ENCODE measurements around the gene DGKQ.

DGKQ gene

DNA sequence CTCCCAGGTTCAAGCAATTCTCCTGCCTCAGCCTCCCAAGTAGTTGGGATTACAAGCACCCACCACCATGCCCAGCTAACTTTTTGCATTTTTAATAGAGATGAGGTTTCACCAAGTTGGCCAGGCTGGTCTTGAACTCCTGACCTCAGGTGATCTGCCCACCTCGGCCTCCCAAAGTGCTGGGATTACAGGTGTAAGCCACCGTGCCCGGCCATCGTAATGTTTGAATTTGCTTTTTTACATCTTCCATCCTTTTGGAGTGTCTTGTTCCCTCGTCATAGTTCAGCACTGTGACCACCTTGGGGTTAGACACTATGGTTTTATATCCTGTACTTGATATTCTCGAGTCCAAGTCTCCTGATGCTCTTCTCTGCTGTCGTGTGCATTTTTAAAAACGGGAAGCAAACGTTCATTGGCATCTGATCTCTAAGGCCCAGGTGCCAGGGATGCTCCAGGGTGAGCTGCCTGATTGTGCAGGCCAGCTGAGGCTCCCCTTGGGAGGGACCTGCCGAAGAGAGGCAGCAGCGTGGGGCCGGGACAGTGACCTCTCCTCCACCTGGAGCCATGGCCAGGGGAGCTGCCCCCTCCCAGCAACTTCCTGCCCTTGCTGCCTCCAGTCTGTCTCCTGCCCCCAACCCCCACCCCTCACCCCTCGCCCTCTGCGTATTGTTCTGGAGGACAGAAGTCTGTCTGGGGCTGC is 16.7 kb downstream of the DGKQ start:
- in situ Hi-C loops (cut with HindIII; ENCODE audit: low pct_ligation_motif_present, low pct_unique_long_range_greater_than_20kb, low sequenced_read_pairs): no loop called here
- DNase-seq: no peak

DNA sequence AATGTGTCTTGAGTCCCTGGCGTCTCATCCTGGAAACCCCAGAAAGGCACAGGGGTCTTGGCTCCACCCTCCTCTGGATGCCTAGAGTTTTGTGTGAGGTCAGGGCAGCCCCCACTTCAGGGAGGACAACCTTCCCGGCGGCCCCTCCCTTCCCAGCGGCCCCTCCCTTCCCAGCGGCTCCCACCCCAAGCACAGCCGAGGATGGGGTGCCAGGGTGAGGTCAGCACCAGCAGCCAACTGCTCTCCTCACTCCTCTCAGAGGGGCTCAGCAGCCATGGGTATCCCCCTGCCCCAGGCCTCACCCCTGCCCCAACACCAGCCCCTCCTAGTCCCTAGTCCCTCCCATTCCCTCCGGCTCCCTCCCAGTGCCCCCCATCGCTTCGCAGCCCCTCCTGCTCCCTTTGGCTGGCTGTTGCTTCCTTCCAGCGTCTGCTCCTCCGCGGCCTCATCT is 17.4 kb downstream of the DGKQ start:
- no peak for DNase-seq
- in situ Hi-C loops (cut with HindIII; ENCODE audit: low pct_ligation_motif_present, low pct_unique_long_range_greater_than_20kb, low sequenced_read_pairs): no loop called here

DNA sequence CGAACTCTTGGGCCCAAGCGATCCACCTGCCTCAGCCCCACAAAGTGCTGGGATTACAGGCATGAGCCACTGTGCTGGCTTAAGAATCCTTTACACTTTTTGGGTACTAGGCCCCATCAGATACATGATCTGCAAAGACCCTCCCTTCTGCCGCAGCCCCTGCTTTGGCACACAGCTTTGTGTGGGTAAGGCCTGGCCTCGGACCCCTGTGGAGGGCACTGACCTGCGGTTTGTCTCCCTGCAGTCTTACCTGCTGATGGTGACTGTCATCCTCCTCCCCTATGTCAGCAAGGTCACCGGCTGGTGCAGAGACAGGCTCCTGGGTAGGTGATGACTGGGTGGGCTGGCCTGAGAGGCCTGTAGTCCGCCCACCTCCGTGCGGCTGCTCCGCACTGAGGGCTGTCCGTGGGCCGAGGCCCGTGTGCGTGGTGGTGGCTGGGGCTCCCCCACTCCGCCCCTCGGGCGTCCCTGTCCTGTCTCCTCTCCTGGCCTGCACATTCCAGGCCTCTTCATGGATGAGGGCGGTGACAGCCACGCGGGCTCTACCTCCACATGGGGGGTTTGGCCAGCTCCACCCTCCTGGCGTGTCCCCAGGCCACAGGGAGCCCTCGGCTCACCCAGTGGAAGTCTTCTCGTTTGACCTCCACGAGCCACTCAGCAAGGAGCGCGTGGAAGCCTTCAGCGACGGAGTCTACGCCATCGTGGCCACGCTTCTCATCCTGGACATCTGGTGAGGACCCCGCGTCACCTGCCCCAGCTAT is 18.0 kb downstream of the DGKQ start:
- no peak for DNase-seq
- in situ Hi-C loops (cut with HindIII; ENCODE audit: low pct_ligation_motif_present, low pct_unique_long_range_greater_than_20kb, low sequenced_read_pairs): no loop called here

DNA sequence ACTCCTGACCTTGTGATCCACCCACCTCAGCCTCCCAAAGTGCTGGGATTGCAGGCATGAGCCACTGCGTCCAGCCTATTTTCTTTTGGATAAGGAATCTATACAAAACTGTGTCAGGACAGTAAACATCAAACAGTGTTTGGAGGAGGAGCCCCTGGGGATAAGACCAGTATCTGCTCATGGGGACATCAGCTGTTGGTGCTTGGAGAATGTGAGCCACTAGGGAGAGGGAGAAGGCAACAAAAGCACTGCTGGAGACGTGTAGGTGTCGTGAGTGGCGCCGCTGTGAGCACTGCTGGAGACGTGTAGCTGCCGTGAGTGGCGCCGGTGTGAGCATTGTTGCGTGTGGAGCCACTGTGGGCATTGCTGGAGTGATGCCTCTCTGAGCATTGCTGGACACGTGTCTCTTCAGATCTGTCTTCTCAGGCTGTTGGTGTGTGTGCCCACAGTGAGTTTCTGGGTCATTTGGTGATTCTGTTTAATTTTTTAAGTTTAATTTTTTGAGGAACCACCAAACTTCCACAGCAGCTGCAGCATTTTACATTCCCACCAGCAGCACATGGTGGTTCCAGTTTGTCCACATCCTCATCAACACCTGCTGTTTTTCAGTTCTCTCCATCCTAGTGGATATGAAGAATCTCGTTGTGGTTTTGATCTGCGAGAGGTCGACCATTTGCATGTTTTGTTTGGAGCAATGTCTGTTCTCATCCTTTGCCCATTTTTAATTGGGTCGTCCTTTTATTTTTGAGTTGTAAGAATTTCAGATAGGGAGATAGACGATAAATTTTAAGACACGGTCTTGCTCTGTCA is 19.0 kb downstream of the DGKQ start:
- no peak for DNase-seq
- in situ Hi-C loops (cut with HindIII; ENCODE audit: low pct_ligation_motif_present, low pct_unique_long_range_greater_than_20kb, low sequenced_read_pairs): no loop called here

DNA sequence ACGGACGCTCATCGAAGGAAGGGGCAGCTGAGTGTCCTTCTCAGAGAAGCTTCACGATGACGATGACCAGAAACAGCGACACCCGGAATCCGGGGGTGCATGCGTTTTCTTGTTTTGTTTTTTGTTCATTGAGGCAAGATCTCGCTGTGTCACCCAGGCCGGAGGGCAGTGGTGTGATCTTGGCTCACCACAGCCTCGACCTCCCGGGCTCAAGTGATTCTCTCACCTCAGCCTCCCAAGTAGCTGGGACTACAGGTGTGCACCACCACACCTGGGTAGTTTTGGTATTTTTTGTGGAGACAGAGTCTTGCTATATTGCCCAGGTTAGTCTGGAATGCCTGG is 19.8 kb downstream of the DGKQ start:
- in situ Hi-C loops (cut with HindIII; ENCODE audit: low pct_ligation_motif_present, low pct_unique_long_range_greater_than_20kb, low sequenced_read_pairs): no loop called here
- DNase-seq: no peak

DNA sequence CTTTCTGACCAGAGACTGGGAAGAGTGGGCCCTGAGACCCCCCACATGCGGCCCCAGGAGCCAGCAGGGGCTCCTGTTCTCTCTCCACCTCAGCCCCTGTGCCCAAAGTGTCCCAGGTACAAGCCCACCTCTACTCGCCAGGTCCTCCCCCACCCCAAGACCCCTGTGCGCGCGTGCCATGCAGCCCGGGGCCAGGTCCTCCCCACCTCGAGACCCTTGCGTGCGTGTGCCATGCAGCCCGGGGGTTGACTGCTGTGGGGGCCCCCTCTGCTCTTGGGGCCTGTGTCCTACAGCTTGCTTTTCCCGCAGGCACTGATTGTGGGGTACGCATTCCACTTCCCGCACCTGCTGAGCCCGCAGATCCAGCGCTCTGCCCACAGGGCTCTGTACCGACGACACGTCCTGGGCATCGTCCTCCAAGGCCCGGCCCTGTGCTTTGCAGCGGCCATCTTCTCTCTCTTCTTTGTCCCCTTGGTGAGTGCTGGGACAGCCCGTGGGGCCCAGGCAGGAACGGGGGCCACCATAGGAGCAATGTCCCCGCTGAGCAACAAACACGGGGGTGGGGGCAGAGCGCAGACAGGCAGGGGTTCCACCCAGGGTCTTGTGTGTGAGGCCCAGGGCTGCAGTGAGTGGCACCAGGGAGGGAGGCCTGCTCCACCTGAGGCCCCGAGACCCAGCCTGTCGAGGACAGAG is 20.3 kb downstream of the DGKQ start:
- no peak for DNase-seq
- in situ Hi-C loops (cut with HindIII; ENCODE audit: low pct_ligation_motif_present, low pct_unique_long_range_greater_than_20kb, low sequenced_read_pairs): no loop called here

DNA sequence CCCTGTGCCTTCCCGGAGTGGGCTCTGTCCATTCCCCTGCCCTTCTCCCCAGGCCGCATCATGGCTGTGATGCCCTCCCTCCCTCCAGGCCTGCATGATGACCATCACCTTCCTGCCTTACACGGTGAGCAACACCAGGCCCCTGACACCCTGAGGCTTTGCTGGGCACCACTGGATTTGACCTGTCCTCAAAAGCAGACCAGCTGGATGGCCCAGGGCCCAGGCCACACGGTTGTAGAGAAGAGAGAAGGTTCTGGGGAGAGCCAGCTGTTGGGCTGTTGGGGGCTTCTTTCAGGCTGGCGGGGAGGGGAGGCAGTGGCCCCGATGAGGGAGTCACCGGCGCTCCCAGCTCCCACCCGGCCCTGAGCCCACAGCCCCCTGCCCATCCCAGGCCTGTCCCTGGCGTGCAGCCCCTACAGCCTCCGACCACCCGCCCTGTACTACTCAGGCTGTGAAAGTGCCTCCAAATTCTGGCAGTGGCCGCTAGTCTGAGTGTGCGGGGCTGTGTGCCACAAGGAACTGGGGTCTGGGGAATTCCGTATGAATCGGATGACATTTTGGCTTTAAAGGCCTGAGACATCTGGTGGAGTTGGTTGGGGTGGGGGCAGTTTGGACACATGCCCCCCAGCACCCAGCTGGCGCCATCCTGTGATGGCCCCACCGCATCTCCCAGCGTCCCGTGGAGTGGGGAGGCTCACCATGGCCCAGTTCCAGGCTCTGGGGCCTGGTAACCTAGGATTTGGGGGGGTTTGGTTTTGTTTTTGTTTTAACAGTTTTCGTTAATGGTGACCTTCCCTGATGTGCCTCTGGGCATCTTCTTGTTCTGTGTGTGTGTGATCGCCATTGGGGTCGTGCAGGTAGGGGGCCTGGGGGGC is 21.5 kb downstream of the DGKQ start:
- no peak for DNase-seq
- in situ Hi-C loops (cut with HindIII; ENCODE audit: low pct_ligation_motif_present, low pct_unique_long_range_greater_than_20kb, low sequenced_read_pairs): no loop called here

DNA sequence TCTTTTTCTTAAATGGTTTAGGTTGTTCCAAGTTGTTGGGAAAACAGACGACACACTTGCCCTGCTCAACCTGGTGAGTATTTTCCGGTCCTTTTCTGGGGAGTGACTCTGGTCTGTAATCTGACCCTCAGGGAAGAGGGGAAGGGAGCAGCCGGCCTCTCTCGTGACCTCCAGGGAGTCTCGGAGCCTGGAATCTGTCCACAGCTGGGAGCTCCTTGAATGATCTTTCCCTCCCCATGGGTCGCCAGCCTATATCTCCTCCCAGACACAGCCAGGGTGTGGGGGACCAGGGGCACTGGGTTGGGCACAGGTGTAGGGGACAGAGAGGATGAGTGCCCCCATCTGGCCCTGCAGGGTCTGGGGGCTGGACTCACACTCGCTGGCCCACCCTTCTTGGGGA is 22.2 kb downstream of the DGKQ start:
- in situ Hi-C loops (cut with HindIII; ENCODE audit: low pct_ligation_motif_present, low pct_unique_long_range_greater_than_20kb, low sequenced_read_pairs): no loop called here
- no peak for DNase-seq

DNA sequence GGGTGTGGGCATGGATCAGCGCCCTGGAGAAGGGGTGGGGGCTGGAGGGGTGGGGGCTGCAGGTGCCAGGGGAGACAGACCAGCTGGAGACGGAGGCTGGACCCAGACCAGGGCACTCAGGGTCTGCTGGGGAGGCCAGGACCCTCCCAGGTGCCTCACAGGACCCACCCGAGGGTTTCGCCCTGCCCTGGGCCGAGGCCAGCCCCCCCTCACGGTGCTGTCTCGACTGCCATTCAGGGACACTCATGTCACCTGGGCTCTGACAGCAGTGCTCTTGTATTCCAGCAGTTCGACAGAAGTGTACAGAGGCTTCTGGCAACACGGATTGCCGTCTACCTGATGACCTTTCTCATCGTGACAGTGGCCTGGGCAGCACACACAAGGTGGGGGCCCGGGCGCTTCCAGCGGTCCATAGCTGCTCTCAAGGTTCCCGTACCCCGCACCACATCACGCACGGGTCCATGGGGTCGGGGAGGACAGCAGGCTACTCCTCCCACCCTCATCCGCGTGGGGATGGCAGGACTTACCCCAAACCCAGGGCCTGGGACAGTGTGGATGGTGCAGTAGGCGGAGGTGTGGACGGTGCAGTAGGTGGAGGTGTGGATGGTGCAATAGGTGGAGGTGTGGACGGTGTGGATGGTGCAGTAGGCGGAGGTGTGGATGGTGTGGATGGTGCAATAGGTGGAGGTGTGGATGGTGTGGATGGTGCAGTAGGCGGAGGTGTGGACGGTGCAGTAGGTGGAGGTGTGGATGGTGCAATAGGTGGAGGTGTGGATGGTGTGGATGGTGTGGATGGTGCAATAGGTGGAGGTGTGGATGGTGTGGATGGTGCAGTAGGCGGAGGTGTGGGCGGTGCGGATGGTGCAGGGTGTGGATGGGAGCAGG is 23.0 kb downstream of the DGKQ start:
- in situ Hi-C loops (cut with HindIII; ENCODE audit: low pct_ligation_motif_present, low pct_unique_long_range_greater_than_20kb, low sequenced_read_pairs): no loop called here
- DNase-seq: no peak

DNA sequence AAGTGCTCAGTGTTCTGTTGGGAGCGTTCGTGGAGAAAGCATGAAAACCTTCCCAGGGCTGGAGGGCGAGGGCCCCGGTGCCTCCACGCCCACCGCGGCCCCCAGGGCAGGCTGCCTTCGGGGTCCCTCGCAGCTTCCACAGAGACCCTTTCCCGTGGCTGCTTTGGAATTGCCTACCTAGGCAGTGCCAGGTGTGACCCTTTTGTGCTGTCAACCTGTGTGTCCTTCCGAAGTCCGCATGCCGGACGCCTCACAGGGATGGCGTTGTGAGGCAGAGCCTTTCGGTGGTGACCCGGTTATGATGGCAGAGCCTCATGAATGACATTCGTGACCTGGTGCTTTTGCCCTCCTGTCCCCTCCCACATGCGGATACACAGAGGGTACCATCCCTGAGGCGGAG is 23.7 kb downstream of the DGKQ start:
- in situ Hi-C loops (cut with HindIII; ENCODE audit: low pct_ligation_motif_present, low pct_unique_long_range_greater_than_20kb, low sequenced_read_pairs): no loop called here
- DNase-seq: no peak

DNA sequence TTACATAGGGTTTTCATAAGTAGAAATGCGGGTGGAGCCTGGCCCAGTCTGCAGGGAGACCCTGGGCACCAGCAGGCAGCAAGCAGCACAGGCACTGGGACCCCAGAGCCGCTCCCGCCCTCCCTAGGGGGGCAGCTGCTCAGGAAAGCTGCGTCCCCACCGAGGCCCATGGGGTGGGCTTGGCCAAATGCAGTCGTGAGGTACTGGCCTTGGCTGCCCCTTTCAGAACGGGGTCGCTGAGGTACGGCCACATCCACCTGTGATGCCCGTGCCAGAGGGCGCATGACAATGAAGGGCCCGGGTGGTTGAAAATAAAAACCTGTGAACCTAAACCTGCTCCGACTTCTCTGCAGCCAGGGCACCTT is 24.5 kb downstream of the DGKQ start:
- DNase-seq: no peak
- in situ Hi-C loops (cut with HindIII; ENCODE audit: low pct_ligation_motif_present, low pct_unique_long_range_greater_than_20kb, low sequenced_read_pairs): no loop called here

DNA sequence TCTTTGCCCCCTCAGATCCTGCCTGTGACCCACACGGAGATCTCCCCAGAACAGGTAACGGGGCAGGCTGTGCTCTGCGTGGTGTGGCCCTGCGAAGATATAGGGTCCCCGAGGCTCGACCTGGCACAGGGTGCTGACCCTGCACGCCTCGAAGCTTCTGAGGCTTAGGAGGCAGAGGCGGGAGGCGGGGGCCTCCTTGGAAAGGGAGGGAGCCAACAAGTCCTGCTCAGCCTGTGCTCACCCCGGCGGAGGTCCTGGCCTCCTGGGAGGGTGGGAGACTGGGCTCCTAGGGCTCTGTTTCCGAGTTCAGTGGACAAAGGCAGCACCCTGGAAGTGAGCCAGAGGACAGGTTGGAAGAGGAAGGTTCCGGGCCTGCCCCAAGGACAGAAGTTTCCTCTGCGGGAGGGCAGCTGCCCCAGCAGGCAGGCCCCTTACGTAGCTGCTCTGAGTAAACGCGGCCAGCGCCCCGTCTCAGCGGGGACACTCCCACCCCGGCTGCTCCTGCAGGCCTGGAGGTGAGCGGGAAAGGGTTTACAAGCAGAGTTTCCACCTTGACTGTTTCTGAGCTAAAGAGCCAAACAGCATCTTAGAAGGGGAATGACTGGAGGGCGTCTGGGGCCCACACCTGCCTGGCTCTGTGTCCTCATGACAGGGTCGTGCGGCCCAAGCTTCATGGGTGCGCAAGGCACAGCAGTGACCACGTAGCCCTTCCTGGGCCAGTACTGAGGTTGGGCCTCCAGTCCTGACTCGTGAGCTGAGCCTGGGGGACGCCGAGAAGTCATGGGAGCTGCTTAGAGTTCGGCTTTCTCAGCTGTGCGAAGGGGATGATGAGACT is 25.1 kb downstream of the DGKQ start:
- no peak for DNase-seq

DNA sequence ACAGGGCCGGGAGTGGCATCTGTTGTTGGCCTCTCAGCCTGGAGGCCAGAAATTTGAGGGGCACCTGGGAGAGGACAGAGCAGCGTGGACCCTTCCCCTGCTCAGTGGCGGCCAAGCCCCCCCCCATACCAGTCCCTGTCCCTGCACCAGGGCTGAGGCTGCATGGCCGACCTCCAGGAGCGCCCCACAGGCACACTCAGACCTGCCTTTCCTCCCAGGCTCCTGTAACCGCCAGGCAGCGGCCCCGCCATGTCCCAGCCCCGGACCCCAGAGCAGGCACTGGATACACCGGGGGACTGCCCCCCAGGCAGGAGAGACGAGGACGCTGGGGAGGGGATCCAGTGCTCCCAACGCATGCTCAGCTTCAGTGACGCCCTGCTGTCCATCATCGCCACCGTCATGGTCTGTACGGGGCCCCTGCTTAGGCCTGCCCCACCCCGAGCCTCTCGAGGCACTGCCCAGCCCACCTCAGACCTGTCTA is 25.8 kb downstream of the DGKQ start:
- DNase-seq: no peak
- in situ Hi-C loops (cut with HindIII; ENCODE audit: low pct_ligation_motif_present, low pct_unique_long_range_greater_than_20kb, low sequenced_read_pairs): no loop called here

More for the DNA sequence above, 25.1 kb downstream of the DGKQ start:
- in situ Hi-C loops (cut with HindIII; ENCODE audit: low pct_ligation_motif_present, low pct_unique_long_range_greater_than_20kb, low sequenced_read_pairs): no loop called here

DNA sequence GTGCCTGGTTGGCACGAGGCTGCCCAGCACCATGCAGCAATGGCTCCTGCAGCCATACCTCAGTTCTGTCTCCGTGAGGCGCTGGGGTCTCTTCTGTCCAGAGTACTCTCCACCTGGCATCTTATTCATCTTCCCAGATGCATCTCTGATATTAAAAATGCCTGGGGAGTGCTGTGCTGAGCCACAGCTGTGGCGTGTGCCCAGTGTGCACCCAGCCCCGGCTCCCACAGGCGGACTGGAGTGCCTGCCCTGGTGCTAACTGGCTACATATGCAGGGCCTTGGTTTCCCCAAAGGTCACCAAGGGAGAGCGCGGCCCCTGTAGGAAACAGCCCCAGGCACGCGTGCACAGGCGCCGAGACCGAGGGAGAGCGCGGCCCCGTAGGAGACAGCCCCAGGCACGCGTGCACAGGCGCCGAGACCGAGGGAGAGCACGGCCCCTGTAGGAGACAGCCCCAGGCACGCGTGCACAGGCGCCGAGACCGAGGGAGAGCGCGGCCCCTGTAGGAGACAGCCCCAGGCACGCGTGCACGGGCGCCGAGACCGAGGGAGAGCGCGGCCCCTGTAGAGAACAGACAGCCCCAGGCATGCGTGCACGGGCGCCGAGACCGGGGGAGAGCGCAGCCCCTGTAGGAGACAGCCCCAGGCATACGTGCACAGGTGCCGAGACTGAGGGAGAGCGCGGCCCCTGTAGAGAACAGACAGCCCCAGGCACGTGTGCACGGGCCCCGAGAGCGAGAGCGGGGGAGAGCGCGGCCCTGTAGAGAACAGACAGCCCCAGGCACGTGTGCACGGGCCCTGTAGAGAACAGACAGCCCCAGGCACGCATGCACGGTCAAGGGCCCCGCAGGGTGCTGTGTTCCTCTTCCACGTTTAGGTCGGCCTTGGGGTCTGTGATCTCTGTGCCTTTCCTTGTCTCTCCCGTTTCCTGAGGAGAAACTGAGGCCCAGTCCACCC is 26.6 kb downstream of the DGKQ start:
- in situ Hi-C loops (cut with HindIII; ENCODE audit: low pct_ligation_motif_present, low pct_unique_long_range_greater_than_20kb, low sequenced_read_pairs): no loop called here
- no peak for DNase-seq

DNA sequence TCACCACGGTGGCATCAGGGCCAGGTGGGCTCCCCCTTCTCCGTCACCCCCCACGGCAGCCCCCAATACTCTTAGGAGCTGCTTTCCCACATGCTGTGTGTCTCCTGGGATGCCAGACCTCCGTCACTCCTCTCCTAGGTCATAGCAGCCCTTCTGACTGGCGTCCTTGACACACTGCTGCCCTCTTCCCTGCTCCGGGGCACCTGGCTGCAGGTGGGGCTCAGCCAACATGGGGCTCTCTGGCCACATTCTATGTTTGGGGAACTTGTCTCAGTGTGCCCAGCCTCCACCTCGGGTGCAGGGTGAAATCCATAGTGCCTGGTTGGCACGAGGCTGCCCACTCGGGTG is 27.3 kb downstream of the DGKQ start:
- in situ Hi-C loops (cut with HindIII; ENCODE audit: low pct_ligation_motif_present, low pct_unique_long_range_greater_than_20kb, low sequenced_read_pairs): no loop called here
- no peak for DNase-seq
